AG10803 (cell line): ENCODE measurements around the gene SRF.

Experiments
- DNase-seq: peaks from one replicate; pipeline ENCODE4 v3.0.0; 2010; ENCODE audit warnings: low read depth
- H3K4me3 ChIP-seq: 2 replicates; pipeline ENCODE4 v1.5.1; 2011; ENCODE audit warnings: mild to moderate bottlenecking, low read length, control low read depth
- CTCF ChIP-seq: conservative IDR thresholded peaks from 2 replicates; pipeline ENCODE4 v1.5.1; 2011; ENCODE audit warnings: mild to moderate bottlenecking, low read length, control low read depth, inconsistent platforms

SRF gene

GRCh38 chr6:43203718-43204095 lies 32.6 kb downstream of the SRF start:
- TF ChIP-seq CTCF: no peak
- H3K4me3 ChIP-seq: no peak overlapping the region
- DNase-seq: no peak

GRCh38 chr6:43204271-43205105 lies 33.4 kb downstream of the SRF start:
- no peak for DNase-seq
- TF ChIP-seq CTCF: no peak
- no peak overlapping the region for H3K4me3 ChIP-seq

GRCh38 chr6:43205849-43206248 lies 34.8 kb downstream of the SRF start:
- TF ChIP-seq CTCF: no peak
- no peak for DNase-seq
- H3K4me3 ChIP-seq: no peak overlapping the region

- no peak for TF ChIP-seq CTCF
- DNase-seq: no peak
- H3K4me3 ChIP-seq: no peak overlapping the region
Measured at GRCh38 chr6:43207286-43207685, 36.2 kb downstream of the SRF start.

- DNase-seq: no peak
- no peak for TF ChIP-seq CTCF
- H3K4me3 ChIP-seq: no peak overlapping the region
Measured at GRCh38 chr6:43211955-43212354, 40.9 kb downstream of the SRF start.

GRCh38 chr6:43213431-43213830 lies 42.4 kb downstream of the SRF start:
- no peak overlapping the region for H3K4me3 ChIP-seq
- no peak for DNase-seq
- TF ChIP-seq CTCF: no peak

- no peak for DNase-seq
Measured at GRCh38 chr6:43215066-43215465, 44.0 kb downstream of the SRF start.

More at GRCh38 chr6:43215066-43215465, 44.0 kb downstream of the SRF start:
- H3K4me3 ChIP-seq: no peak overlapping the region
- no peak for TF ChIP-seq CTCF
